GM18907 (cell line): ENCODE data around the gene PRPF4.
A peak's percentile ranks its signal among the peaks of the same experiment; 100 is the strongest.
"Not testable (repeated sequence)": the region's sequence is repeated elsewhere in the genome, so short reads cannot be mapped to it uniquely, and the experiment has no call there.

Experiments used
- ATAC-seq: cut with Tn5 transposase; IDR thresholded peaks from one replicate; pipeline ENCODE4 v1.9.1; 2021; ENCODE audit warnings: mild to moderate bottlenecking, moderate library complexity; ENCODE audit not compliant: unreplicated experiment

Gene PRPF4

GRCh38 chr9:113267911-113268566 lies 7.4 kb upstream of the PRPF4 start:
- ATAC-seq, result no peak

GRCh38 chr9:113269355-113269754 lies 6.1 kb upstream of the PRPF4 start:
- ATAC-seq, result no peak

GRCh38 chr9:113269871-113270270 lies 5.6 kb upstream of the PRPF4 start:
- no peak for ATAC-seq

- ATAC-seq, result peak; percentile 14
These were observed 843 bp upstream of the PRPF4 start for GRCh38 chr9:113274474-113275156.

- ATAC-seq, result no peak
These were observed 3.4 kb downstream of the PRPF4 start for GRCh38 chr9:113278840-113279239.

GRCh38 chr9:113281356-113281755 lies 5.9 kb downstream of the PRPF4 start:
- ATAC-seq, result no peak

GRCh38 chr9:113289091-113289490 lies 13.6 kb downstream of the PRPF4 start:
- no peak for ATAC-seq

GRCh38 chr9:113290052-113290607 lies 14.7 kb downstream of the PRPF4 start:
- no peak for ATAC-seq

GRCh38 chr9:113293285-113293878 lies 17.9 kb downstream of the PRPF4 start:
- ATAC-seq, result no peak

GRCh38 chr9:113296247-113296646 lies 20.8 kb downstream of the PRPF4 start:
- not testable (repeated sequence) for ATAC-seq

- ATAC-seq, result no peak
These were observed 21.5 kb downstream of the PRPF4 start for GRCh38 chr9:113296796-113297558.

- no peak for ATAC-seq
These were observed 22.9 kb downstream of the PRPF4 start for GRCh38 chr9:113298311-113298710.

GRCh38 chr9:113298924-113299770 lies 23.7 kb downstream of the PRPF4 start:
- ATAC-seq, result no peak

- no peak for ATAC-seq
These were observed 24.4 kb downstream of the PRPF4 start for GRCh38 chr9:113299800-113300292.

GRCh38 chr9:113301548-113301947 lies 26.1 kb downstream of the PRPF4 start:
- ATAC-seq, result no peak

- no peak for ATAC-seq
These were observed 27.4 kb downstream of the PRPF4 start, which contains the start of gene RNF183 for GRCh38 chr9:113302792-113303418. Gene RNF183 (minus strand): TSS chr9:113303376. CDS start chr9:113298184, 5,192 bp downstream.

GRCh38 chr9:113306566-113306965 lies 31.1 kb downstream of the PRPF4 start:
- no peak for ATAC-seq

GRCh38 chr9:113307396-113307975 lies 32.0 kb downstream of the PRPF4 start:
- ATAC-seq, result no peak

GRCh38 chr9:113309204-113309813 lies 33.9 kb downstream of the PRPF4 start:
- no peak for ATAC-seq
